Measurements from ENCODE around the gene SLC34A3.

Gene SLC34A3

GRCh38 chr9:137276473-137277328 is 46.0 kb downstream of the SLC34A3 start:
- Histone ChIP-seq H3K27ac (no peak overlapping the region), H3K27me3 (replicated peaks) (no peaks in the 10 kb centered on the region), H3K4me3 (ENCODE audit: low read depth, low read length) (peak overlapping the region; percentile 63), H3K36me3 (replicated peaks) (peaks cover 29% of the 10 kb centered on the region)
- in situ Hi-C loops (cut with HindIII; ENCODE audit: low pct_ligation_motif_present, low sequenced_read_pairs): no loop called here
- TF ChIP-seq, protein P1, sequence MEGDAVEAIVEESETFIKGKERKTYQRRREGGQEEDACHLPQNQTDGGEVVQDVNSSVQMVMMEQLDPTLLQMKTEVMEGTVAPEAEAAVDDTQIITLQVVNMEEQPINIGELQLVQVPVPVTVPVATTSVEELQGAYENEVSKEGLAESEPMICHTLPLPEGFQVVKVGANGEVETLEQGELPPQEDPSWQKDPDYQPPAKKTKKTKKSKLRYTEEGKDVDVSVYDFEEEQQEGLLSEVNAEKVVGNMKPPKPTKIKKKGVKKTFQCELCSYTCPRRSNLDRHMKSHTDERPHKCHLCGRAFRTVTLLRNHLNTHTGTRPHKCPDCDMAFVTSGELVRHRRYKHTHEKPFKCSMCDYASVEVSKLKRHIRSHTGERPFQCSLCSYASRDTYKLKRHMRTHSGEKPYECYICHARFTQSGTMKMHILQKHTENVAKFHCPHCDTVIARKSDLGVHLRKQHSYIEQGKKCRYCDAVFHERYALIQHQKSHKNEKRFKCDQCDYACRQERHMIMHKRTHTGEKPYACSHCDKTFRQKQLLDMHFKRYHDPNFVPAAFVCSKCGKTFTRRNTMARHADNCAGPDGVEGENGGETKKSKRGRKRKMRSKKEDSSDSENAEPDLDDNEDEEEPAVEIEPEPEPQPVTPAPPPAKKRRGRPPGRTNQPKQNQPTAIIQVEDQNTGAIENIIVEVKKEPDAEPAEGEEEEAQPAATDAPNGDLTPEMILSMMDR (IDR thresholded peaks at IDR 0.05; ENCODE audit: low read depth, low read length, missing control alignments): no peak
- DNase-seq: no peak

DNA sequence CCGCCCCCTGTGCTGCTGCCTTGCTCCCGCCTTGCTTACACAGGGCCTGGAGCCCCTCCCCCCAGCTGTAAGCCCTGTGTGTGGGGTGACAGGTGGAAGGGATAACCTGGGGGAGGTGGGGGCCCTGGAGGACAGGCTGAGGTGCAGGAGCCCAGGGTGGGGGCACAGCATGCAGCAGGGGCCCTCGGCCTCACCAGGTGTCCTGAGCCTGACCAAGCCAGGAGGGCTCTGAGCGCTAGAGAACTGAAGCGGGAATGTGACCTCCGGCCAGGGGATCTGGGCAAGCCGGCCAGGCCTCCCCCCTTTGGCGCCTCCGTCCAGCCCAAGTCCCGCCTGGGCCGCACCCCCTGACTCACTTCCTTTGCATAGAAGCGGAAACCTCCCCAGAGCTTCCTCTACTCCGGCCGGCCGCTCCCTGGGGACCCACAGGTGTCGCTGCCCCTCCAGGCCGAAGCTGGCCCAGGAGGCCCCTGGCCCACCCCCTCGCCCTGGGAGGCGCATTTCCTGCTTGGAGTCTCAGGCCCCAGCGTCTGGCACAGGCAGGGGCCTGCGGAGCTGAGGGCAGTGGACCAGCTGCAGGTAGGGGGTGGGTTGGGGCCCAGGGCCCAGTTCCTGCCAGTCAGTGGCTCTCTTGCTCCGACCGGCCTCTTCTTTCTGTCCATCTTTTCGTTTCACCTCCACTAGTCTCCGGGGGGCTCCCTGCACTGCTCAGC is 46.8 kb downstream of the SLC34A3 start, which contains the start of gene TOR4A:
TSS of gene TOR4A (plus strand) at position 398 of the 713 bp plus-strand sequence. CDS start 964 bp downstream, outside the sequence.
- no peaks in the 10 kb centered on the region for H3K27me3 ChIP-seq (replicated peaks)
- H3K27ac ChIP-seq: no peak within 1 kb of the TSS
- in situ Hi-C loops (cut with HindIII; ENCODE audit: low pct_ligation_motif_present, low sequenced_read_pairs): no loop called here
- TF ChIP-seq, protein P1 (IDR thresholded peaks at IDR 0.05; ENCODE audit: low read depth, low read length, missing control alignments): peak; percentile 52
- peak; percentile 63 for DNase-seq
- peak within 1 kb of the TSS; percentile 63 for H3K4me3 ChIP-seq (ENCODE audit: low read depth, low read length)
- peaks cover 23% of the 10 kb centered on the region for H3K36me3 ChIP-seq (replicated peaks)

- no peaks in the 10 kb centered on the region for H3K27me3 ChIP-seq (replicated peaks)
- no peak for DNase-seq
- TF ChIP-seq, protein P1 (IDR thresholded peaks at IDR 0.05; ENCODE audit: low read depth, low read length, missing control alignments): no peak
- peak overlapping the region; percentile 63 for H3K4me3 ChIP-seq (ENCODE audit: low read depth, low read length)
- in situ Hi-C loops (cut with HindIII; ENCODE audit: low pct_ligation_motif_present, low sequenced_read_pairs): no loop called here
- H3K36me3 ChIP-seq (replicated peaks): peaks cover 18% of the 10 kb centered on the region
- H3K27ac ChIP-seq: no peak overlapping the region
These were observed 47.5 kb downstream of the SLC34A3 start for GRCh38 chr9:137278061-137278701.

- Histone ChIP-seq H3K4me3 (ENCODE audit: low read depth, low read length) (peak overlapping the region; percentile 63), H3K27ac (no peak overlapping the region), H3K36me3 (replicated peaks) (peaks cover 15% of the 10 kb centered on the region), H3K27me3 (replicated peaks) (no peaks in the 10 kb centered on the region)
- in situ Hi-C loops (cut with HindIII; ENCODE audit: low pct_ligation_motif_present, low sequenced_read_pairs): no loop called here
- DNase-seq: no peak
- TF ChIP-seq, protein P1 (IDR thresholded peaks at IDR 0.05; ENCODE audit: low read depth, low read length, missing control alignments): no peak
These were observed 48.3 kb downstream of the SLC34A3 start for GRCh38 chr9:137278721-137279711.
